Neural progenitor cell (in vitro differentiated cells): Measurements from ENCODE around the gene CEP170B.

Experiments
- EZH2 ChIP-seq: fragments of 200-600 bp; sonication (generic); IDR thresholded peaks from 2 replicates; pipeline ENCODE4 v1.6.1; 2017; ENCODE audit warnings: antibody characterized with exemption, mild to moderate bottlenecking, moderate library complexity
- TF ChIP-seq, protein P1 (sequence below): fragments of 200-600 bp; sonication (generic); IDR thresholded peaks from 2 replicates; pipeline ENCODE4 v1.5.1; 2017; ENCODE audit warnings: antibody characterized with exemption, mild to moderate bottlenecking

DNA sequence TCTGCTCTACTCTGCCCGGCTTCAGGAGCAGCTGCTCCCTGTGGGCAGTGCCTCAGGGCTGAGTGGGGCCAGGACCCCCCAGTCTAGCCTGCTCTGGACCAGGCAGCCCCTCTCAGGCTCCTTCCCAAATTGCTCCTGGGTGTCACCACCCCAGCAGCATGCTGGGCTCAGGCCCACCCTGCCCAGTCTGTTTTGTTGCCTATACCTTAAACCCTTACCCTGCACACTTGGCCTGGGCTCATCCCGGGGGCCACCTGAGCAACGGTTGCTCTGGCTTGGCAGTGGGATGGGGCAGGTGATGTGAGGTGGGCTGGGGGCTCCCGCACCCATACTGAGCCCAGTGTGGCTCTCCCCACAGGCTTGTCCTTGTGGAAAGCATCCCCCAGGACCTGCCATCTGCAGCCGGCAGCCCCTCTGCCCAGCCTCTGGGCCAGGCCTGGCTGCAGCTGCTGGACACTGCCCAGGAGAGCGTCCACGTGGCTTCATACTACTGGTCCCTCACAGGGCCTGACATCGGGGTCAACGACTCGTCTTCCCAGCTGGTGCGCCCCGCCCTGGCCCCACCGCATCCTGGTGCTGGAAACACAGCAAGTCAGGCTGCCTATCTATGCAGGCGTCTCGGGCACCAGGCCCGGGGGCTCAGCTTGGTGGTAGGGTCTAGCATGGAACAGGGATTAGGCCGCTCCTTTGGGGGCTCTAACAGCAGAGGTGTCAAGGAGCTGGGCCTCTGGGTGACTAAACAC lies 63.5 kb downstream of the CEP170B start:
- TF ChIP-seq, protein P1, sequence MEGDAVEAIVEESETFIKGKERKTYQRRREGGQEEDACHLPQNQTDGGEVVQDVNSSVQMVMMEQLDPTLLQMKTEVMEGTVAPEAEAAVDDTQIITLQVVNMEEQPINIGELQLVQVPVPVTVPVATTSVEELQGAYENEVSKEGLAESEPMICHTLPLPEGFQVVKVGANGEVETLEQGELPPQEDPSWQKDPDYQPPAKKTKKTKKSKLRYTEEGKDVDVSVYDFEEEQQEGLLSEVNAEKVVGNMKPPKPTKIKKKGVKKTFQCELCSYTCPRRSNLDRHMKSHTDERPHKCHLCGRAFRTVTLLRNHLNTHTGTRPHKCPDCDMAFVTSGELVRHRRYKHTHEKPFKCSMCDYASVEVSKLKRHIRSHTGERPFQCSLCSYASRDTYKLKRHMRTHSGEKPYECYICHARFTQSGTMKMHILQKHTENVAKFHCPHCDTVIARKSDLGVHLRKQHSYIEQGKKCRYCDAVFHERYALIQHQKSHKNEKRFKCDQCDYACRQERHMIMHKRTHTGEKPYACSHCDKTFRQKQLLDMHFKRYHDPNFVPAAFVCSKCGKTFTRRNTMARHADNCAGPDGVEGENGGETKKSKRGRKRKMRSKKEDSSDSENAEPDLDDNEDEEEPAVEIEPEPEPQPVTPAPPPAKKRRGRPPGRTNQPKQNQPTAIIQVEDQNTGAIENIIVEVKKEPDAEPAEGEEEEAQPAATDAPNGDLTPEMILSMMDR: no peak
- no peak for TF ChIP-seq EZH2
